HFFc6 (cell line): Measurements from ENCODE around the gene GOSR2. TPM values are rescaled to one million over a fixed set of nuclear protein-coding genes. Genes with fewer than 3 reads are reported as not detected.

Experiments used
- DNase-seq: peaks from one replicate; pipeline ENCODE4 v3.0.0-alpha.2; 2018
- H3K27ac Mint-ChIP-seq: 2 replicates; pipeline ENCODE4 v1.8.0; 2020; ENCODE audit warnings: mild to moderate bottlenecking, mixed read lengths
- H3K27me3 Mint-ChIP-seq: 2 replicates; pipeline ENCODE4 v1.8.0; 2021; ENCODE audit warnings: mild to moderate bottlenecking, moderate library complexity, mixed read lengths; ENCODE audit not compliant: insufficient read depth
- H3K36me3 Mint-ChIP-seq: 2 replicates; pipeline ENCODE4 v1.8.0; 2021; ENCODE audit warnings: low read depth, mixed read lengths
- H3K4me1 Mint-ChIP-seq: 2 replicates; pipeline ENCODE4 v1.8.0; 2020; ENCODE audit warnings: low read depth, mixed read lengths
- H3K4me3 Mint-ChIP-seq: 2 replicates; pipeline ENCODE4 v1.8.0; 2020; ENCODE audit warnings: mild to moderate bottlenecking, moderate library complexity, mixed read lengths
- H3K9me3 Mint-ChIP-seq: 2 replicates; pipeline ENCODE4 v1.8.0; 2020; ENCODE audit warnings: mild to moderate bottlenecking, mixed read lengths
- CTCF ChIP-seq: fragments of 200-600 bp; sonication (generic); IDR thresholded peaks from 2 replicates; pipeline ENCODE4 v1.5.0; 2021; ENCODE audit warnings: antibody characterized with exemption, mild to moderate bottlenecking
- total RNA-seq, 6 experiments: library from RNA; stranded (reverse); fragmentation: NEBNext Ultra II Directional; extraction: Animal tissue kit (Norgen Biotek cat#: 25700); gene quantifications; 2 replicates in 1 of 6; 3 replicates in 5 of 6; pipeline ENCODE4 v1.2.3, GENCODE V29; 2021

GOSR2 gene
- total RNA-seq, 6 experiments from 2014 or later: 63.6 to 75.9 (median 66.3) TPM

GRCh38 chr17:46883871-46884520, 39.0 kb upstream of the GOSR2 start:
- no peak for TF ChIP-seq CTCF
- Mint-ChIP-seq H3K4me3 (no peak overlapping the region), H3K27ac (no peak overlapping the region), H3K27me3 (peaks cover 47% of the 10 kb centered on the region), H3K9me3 (no peaks in the 10 kb centered on the region), H3K4me1 (no peaks in the 10 kb centered on the region), H3K36me3 (no peaks in the 10 kb centered on the region)
- no peak for DNase-seq

GRCh38 chr17:46884552-46884951, 38.4 kb upstream of the GOSR2 start:
- Mint-ChIP-seq H3K9me3 (no peaks in the 10 kb centered on the region), H3K4me1 (no peaks in the 10 kb centered on the region), H3K27me3 (peaks cover 49% of the 10 kb centered on the region), H3K4me3 (no peak overlapping the region), H3K36me3 (no peaks in the 10 kb centered on the region), H3K27ac (no peak overlapping the region)
- no peak for TF ChIP-seq CTCF
- no peak for DNase-seq

- DNase-seq: no peak
- Mint-ChIP-seq H3K36me3 (no peaks in the 10 kb centered on the region), H3K4me3 (no peak overlapping the region), H3K27me3 (peaks cover 56% of the 10 kb centered on the region), H3K27ac (no peak overlapping the region), H3K4me1 (no peaks in the 10 kb centered on the region), H3K9me3 (no peaks in the 10 kb centered on the region)
- no peak for TF ChIP-seq CTCF
Observed at GRCh38 chr17:46885415-46886309, 37.3 kb upstream of the GOSR2 start.

GRCh38 chr17:46886310-46886663, 36.7 kb upstream of the GOSR2 start:
- no peak overlapping the region for H3K4me3 Mint-ChIP-seq
- H3K27ac Mint-ChIP-seq: no peak overlapping the region
- no peaks in the 10 kb centered on the region for H3K4me1 Mint-ChIP-seq
- peaks cover 60% of the 10 kb centered on the region for H3K27me3 Mint-ChIP-seq
- no peak for DNase-seq
- H3K36me3 Mint-ChIP-seq: no peaks in the 10 kb centered on the region
- H3K9me3 Mint-ChIP-seq: no peaks in the 10 kb centered on the region
- TF ChIP-seq CTCF: no peak

GRCh38 chr17:46887717-46888116, 35.2 kb upstream of the GOSR2 start:
- no peak overlapping the region for H3K4me3 Mint-ChIP-seq
- no peaks in the 10 kb centered on the region for H3K36me3 Mint-ChIP-seq
- H3K27me3 Mint-ChIP-seq: peaks cover 73% of the 10 kb centered on the region
- DNase-seq: no peak
- H3K4me1 Mint-ChIP-seq: no peaks in the 10 kb centered on the region
- no peak overlapping the region for H3K27ac Mint-ChIP-seq
- no peak for TF ChIP-seq CTCF
- no peaks in the 10 kb centered on the region for H3K9me3 Mint-ChIP-seq
